Subcutaneous abdominal adipose tissue (tissue), 5 donors: ENCODE results near the gene SLC47A2.

ENCODE experiments used
- H3K27ac ChIP-seq: one replicate; pipeline ENCODE4 v1.7.0; 2013; ENCODE audit warnings: low read depth, mild to moderate bottlenecking, inconsistent platforms, low read length, moderate library complexity
- H3K27me3 ChIP-seq, 5 donors: one replicate each; pipeline ENCODE4 v1.7.0; 2013; ENCODE audit warnings: low read length in 5 of 5, inconsistent platforms in 1 of 5; ENCODE audit not compliant: control insufficient read depth in 5 of 5, insufficient read depth in 4 of 5
- H3K36me3 ChIP-seq, 5 donors: one replicate each; pipeline ENCODE4 v1.7.0; 2013; ENCODE audit warnings: low read length in 5 of 5; ENCODE audit not compliant: control insufficient read depth in 5 of 5, insufficient read depth in 5 of 5
- H3K4me1 ChIP-seq, 5 donors: one replicate each; pipeline ENCODE4 v1.7.0; 2013; ENCODE audit warnings: low read length in 5 of 5, mild to moderate bottlenecking in 3 of 5, moderate library complexity in 1 of 5; ENCODE audit not compliant: control insufficient read depth in 5 of 5, insufficient read depth in 5 of 5
- H3K4me3 ChIP-seq, 5 donors: one replicate each; pipeline ENCODE4 v1.7.0; 2013; ENCODE audit warnings: low read length in 5 of 5, low read depth in 1 of 5
- H3K9ac ChIP-seq, 5 donors: one replicate each; pipeline ENCODE4 v1.7.0; 2013; ENCODE audit warnings: low read length in 5 of 5, mild to moderate bottlenecking in 4 of 5, moderate library complexity in 3 of 5
- H3K9me3 ChIP-seq, 5 donors: one replicate each; pipeline ENCODE4 v1.7.0; 2013; ENCODE audit warnings: low read length in 5 of 5; ENCODE audit not compliant: control insufficient read depth in 5 of 5
- donor health status: healthy.
- donor health status: healthy.
- donor health status: healthy.
- donor health status: healthy.
- donor health status: healthy.

SLC47A2 gene

GRCh38 chr17:19719355-19720209 lies 3.2 kb upstream of the SLC47A2 start:
- Histone ChIP-seq H3K4me1 (peaks cover 1 to 20% (median 19%) of the 10 kb centered on the region in 5 donors), H3K27me3 (no peaks in the 10 kb centered on the region), H3K9ac (no peak overlapping the region), H3K36me3 (no peaks in the 10 kb centered on the region), H3K27ac (no peak overlapping the region), H3K4me3 (no peak overlapping the region), H3K9me3 (no peaks in the 10 kb centered on the region)

- no peak overlapping the region for H3K27ac ChIP-seq
- no peak overlapping the region for H3K9ac ChIP-seq
- H3K36me3 ChIP-seq = no peaks in the 10 kb centered on the region
- H3K27me3 ChIP-seq = no peaks in the 10 kb centered on the region
- H3K4me3 ChIP-seq = no peak overlapping the region
- H3K9me3 ChIP-seq = no peaks in the 10 kb centered on the region
- H3K4me1 ChIP-seq = peaks cover 1 to 12% (median 11%) of the 10 kb centered on the region in 5 donors
Measured at GRCh38 chr17:19718613-19719354, 2.4 kb upstream of the SLC47A2 start.

GRCh38 chr17:19718041-19718612 lies 1.7 kb upstream of the SLC47A2 start:
- no peaks in the 10 kb centered on the region for H3K27me3 ChIP-seq
- H3K36me3 ChIP-seq = no peaks in the 10 kb centered on the region
- H3K27ac ChIP-seq = no peak overlapping the region
- no peak overlapping the region for H3K4me3 ChIP-seq
- H3K9ac ChIP-seq = no peak overlapping the region
- peaks cover 1 to 11% (median 11%) of the 10 kb centered on the region in 5 donors for H3K4me1 ChIP-seq
- H3K9me3 ChIP-seq = no peaks in the 10 kb centered on the region

GRCh38 chr17:19717411-19717908 lies 1.1 kb upstream of the SLC47A2 start:
- Histone ChIP-seq H3K27ac (no peak overlapping the region), H3K4me1 (peaks cover 1 to 11% (median 11%) of the 10 kb centered on the region in 5 donors), H3K4me3 (no peak overlapping the region), H3K9ac (no peak overlapping the region), H3K36me3 (no peaks in the 10 kb centered on the region), H3K9me3 (no peaks in the 10 kb centered on the region), H3K27me3 (no peaks in the 10 kb centered on the region)

GRCh38 chr17:19717031-19717360 lies 612 bp upstream of the SLC47A2 start:
- H3K36me3 ChIP-seq = no peaks in the 10 kb centered on the region
- no peak overlapping the region for H3K4me3 ChIP-seq
- no peak overlapping the region for H3K9ac ChIP-seq
- H3K27ac ChIP-seq = no peak overlapping the region
- H3K27me3 ChIP-seq = no peaks in the 10 kb centered on the region
- no peaks in the 10 kb centered on the region for H3K9me3 ChIP-seq
- peaks cover 1 to 11% (median 11%) of the 10 kb centered on the region in 5 donors for H3K4me1 ChIP-seq

- H3K27me3 ChIP-seq = no peaks in the 10 kb centered on the region
- no peak overlapping the region for H3K27ac ChIP-seq
- H3K4me1 ChIP-seq = no peaks in the 10 kb centered on the region
- H3K9ac ChIP-seq = no peak overlapping the region
- H3K36me3 ChIP-seq = no peaks in the 10 kb centered on the region
- H3K4me3 ChIP-seq = no peak overlapping the region
- H3K9me3 ChIP-seq = no peaks in the 10 kb centered on the region
Measured at GRCh38 chr17:19714542-19715411, 1.6 kb downstream of the SLC47A2 start.

- H3K9ac ChIP-seq = no peak overlapping the region
- H3K4me1 ChIP-seq = no peaks in the 10 kb centered on the region
- H3K27ac ChIP-seq = no peak overlapping the region
- no peaks in the 10 kb centered on the region for H3K27me3 ChIP-seq
- no peak overlapping the region for H3K4me3 ChIP-seq
- no peaks in the 10 kb centered on the region for H3K9me3 ChIP-seq
- no peaks in the 10 kb centered on the region for H3K36me3 ChIP-seq
Measured at GRCh38 chr17:19713901-19714361, 2.5 kb downstream of the SLC47A2 start.

GRCh38 chr17:19713462-19713861 lies 2.9 kb downstream of the SLC47A2 start:
- no peaks in the 10 kb centered on the region for H3K4me1 ChIP-seq
- no peak overlapping the region for H3K9ac ChIP-seq
- H3K9me3 ChIP-seq = no peaks in the 10 kb centered on the region
- no peak overlapping the region for H3K27ac ChIP-seq
- no peaks in the 10 kb centered on the region for H3K27me3 ChIP-seq
- H3K36me3 ChIP-seq = no peaks in the 10 kb centered on the region
- no peak overlapping the region for H3K4me3 ChIP-seq

- Histone ChIP-seq H3K9me3 (no peaks in the 10 kb centered on the region), H3K4me1 (no peaks in the 10 kb centered on the region), H3K36me3 (no peaks in the 10 kb centered on the region), H3K4me3 (no peak overlapping the region), H3K9ac (no peak overlapping the region), H3K27me3 (no peaks in the 10 kb centered on the region), H3K27ac (no peak overlapping the region)
Measured at GRCh38 chr17:19712436-19713004, 3.9 kb downstream of the SLC47A2 start.
